ENCODE data around the gene ACAP1. TPM values are rescaled to one million over a fixed set of nuclear protein-coding genes. Genes with fewer than 3 reads are reported as not detected.

Gene ACAP1
- total RNA-seq, 1 experiment from 2014 or later = 2.7 TPM

- in situ Hi-C loops (cut with HindIII; ENCODE audit: low pct_unique_long_range_greater_than_20kb, low sequenced_read_pairs) = no loop called here
- TF ChIP-seq CTCF (IDR thresholded peaks at IDR 0.05) (peak; percentile 86), SIN3A (IDR thresholded peaks at IDR 0.05; ENCODE audit: borderline replicate concordance, insufficient read depth, low read depth, low read length) (peak; percentile 80; the same call in 1 of the 2 replicates), POLR2AphosphoS5 (IDR thresholded peaks at IDR 0.05; ENCODE audit: low read depth, low read length) (no peak; the same call in 1 of the 2 replicates)
- CTCF ChIA-PET = interaction anchor here (0.6 kb wide), 1 partner anchor 134 kb away, joined by 3 read pairs; no protein-coding TSS in a partner anchor
These were observed 15.6 kb downstream of the ACAP1 start, which contains the start of gene KCTD11 for GRCh38 chr17:7351665-7352502. TSS of gene KCTD11 (plus strand) at chr17:7352162.

GRCh38 chr17:7352503-7352889 lies 16.2 kb downstream of the ACAP1 start:
- H3K4me1 ChIP-seq (ENCODE audit: control insufficient read depth, insufficient read depth, low read length) = peaks cover 9% of the 10 kb centered on the region
- no peak for ATAC-seq
- CTCF ChIA-PET = interaction anchor here (0.6 kb wide), 1 partner anchor 135 kb away, joined by 3 read pairs; no protein-coding TSS in a partner anchor
- POLR2A ChIA-PET = interaction anchor here (0.6 kb wide), 1 partner anchor 103 kb away, joined by 12 read pairs; no protein-coding TSS in a partner anchor
- H3K27me3 ChIP-seq (ENCODE audit: control insufficient read depth, insufficient read depth, low read length) = no peaks in the 10 kb centered on the region
- H3K36me3 ChIP-seq (ENCODE audit: control insufficient read depth, insufficient read depth, low read length) = no peaks in the 10 kb centered on the region; the same call in 1 of the 2 replicates
- DNase-seq (ENCODE audit: low read depth, low spot score) = no peak
- H3K9me3 ChIP-seq (ENCODE audit: control insufficient read depth, insufficient read depth, low read depth, low read length) = no peaks in the 10 kb centered on the region
- intact Hi-C loops (cut with micrococcal nuclease; ENCODE audit: unreplicated experiment) (loop anchor here (10.0 kb wide), 1 partner anchor 82 kb away; the partner anchor contains the start of genes FGF11 and TMEM102), in situ Hi-C loops (cut with HindIII; ENCODE audit: low pct_unique_long_range_greater_than_20kb, low sequenced_read_pairs) (no loop called here)
- H3K27ac ChIP-seq (ENCODE audit: low read length) = peak overlapping the region; percentile 83
- TF ChIP-seq REST (IDR thresholded peaks at IDR 0.05; ENCODE audit: insufficient read depth in 1 of 2, low read depth in 2 of 2, low read length in 1 of 2) (no peak), CTCF (IDR thresholded peaks at IDR 0.05) (peak; percentile 62)
- BruUV-seq (replicated peaks) = TSS peak; percentile 83
- peak overlapping the region; percentile 69 to 78 for H3K4me3 ChIP-seq (ENCODE audit: low read depth in 2 of 2, low read length in 2 of 2)

More at GRCh38 chr17:7351665-7352502, 15.6 kb downstream of the ACAP1 start, which contains the start of gene KCTD11:
- BruUV-seq (replicated peaks) = no TSS peak
- H3K27ac ChIP-seq (ENCODE audit: low read length) = peak within 1 kb of the TSS; percentile 92
- POLR2A ChIA-PET = interaction anchor here (0.6 kb wide), 1 partner anchor 104 kb away, joined by 12 read pairs; no protein-coding TSS in a partner anchor
- H3K36me3 ChIP-seq (ENCODE audit: control insufficient read depth, insufficient read depth, low read length) = no peaks in the 10 kb centered on the region; the same call in 1 of the 2 replicates
- H3K4me3 ChIP-seq (ENCODE audit: low read depth in 2 of 2, low read length in 2 of 2) = peak within 1 kb of the TSS; percentile 69 to 78
- H3K4me1 ChIP-seq (ENCODE audit: control insufficient read depth, insufficient read depth, low read length) = peaks cover 9% of the 10 kb centered on the region
- DNase-seq (ENCODE audit: low read depth, low spot score) (no peak), ATAC-seq (peak; percentile 75)
- H3K9me3 ChIP-seq (ENCODE audit: control insufficient read depth, insufficient read depth, low read depth, low read length) = no peaks in the 10 kb centered on the region
- no peaks in the 10 kb centered on the region for H3K27me3 ChIP-seq (ENCODE audit: control insufficient read depth, insufficient read depth, low read length)
- intact Hi-C loops (cut with micrococcal nuclease; ENCODE audit: unreplicated experiment) = loop anchor here (10.0 kb wide), 1 partner anchor 83 kb away; the partner anchor contains the start of genes FGF11 and TMEM102
